Stomach (tissue), 4 donors: ENCODE measurements around the gene SERPIND1.

ENCODE experiments used
- CTCF ChIP-seq, 7 experiments: fragments of 450-650 bp in 4 of 7; fragments of 200-600 bp in 3 of 7; sonication (generic) in 3 of 7; IDR thresholded peaks; one replicate each; pipeline ENCODE4 v1.5.1; 2016 to 2019; ENCODE audit warnings: antibody characterized with exemption in 7 of 7, control low read depth in 2 of 7, mild to moderate bottlenecking in 1 of 7
- POLR2A ChIP-seq, 4 donors: fragments of 450-650 bp; IDR thresholded peaks; one replicate each; pipeline ENCODE4 v1.6.1; 2016; ENCODE audit warnings: antibody characterized with exemption in 4 of 4, control low read depth in 2 of 4, mild to moderate bottlenecking in 1 of 4, moderate library complexity in 1 of 4
- POLR2AphosphoS5 ChIP-seq, 3 donors: sonication (generic); formaldehyde crosslinking; IDR thresholded peaks; one replicate each; pipeline ENCODE4 v1.6.1; 2016; ENCODE audit warnings: antibody characterized with exemption in 3 of 3

- no peak for TF ChIP-seq POLR2A (IDR thresholded peaks at IDR 0.05)
- no peak for TF ChIP-seq POLR2AphosphoS5 (IDR thresholded peaks at IDR 0.05)
- TF ChIP-seq CTCF (IDR thresholded peaks at IDR 0.05): no peak
These were observed 9.5 kb upstream of the SERPIND1 start for GRCh38 chr22:20764471-20764720.
